GM12878 (cell line): ENCODE measurements around the gene NFU1. TPM values are rescaled to one million over a fixed set of nuclear protein-coding genes. Genes with fewer than 3 reads are reported as not detected.
"Not testable (repeated sequence)": the region's sequence is repeated elsewhere in the genome, so short reads cannot be mapped to it uniquely, and the experiment has no call there.

Experiments
- ATAC-seq: fragments of 200-7000 bp; cut with Tn5 transposase; 3 replicates; pipeline ENCODE4 v1.9.1; 2020; ENCODE audit warnings: mild to moderate bottlenecking, moderate library complexity
- BruUV-seq: library from RNA; stranded (reverse); fragments of 400-500 nt; replicated peaks from 2 replicates; lab custom pipeline; 2021; lab: Mats Ljungman, UMichigan
- CTCF ChIA-PET: fragments of 300-600 bp; sonication (Branson Sonifier 250); formaldehyde crosslinking; extraction: SDS; loops from one replicate; lab custom pipeline; 2021; ENCODE audit warnings: inconsistent platforms; lab: Yijun Ruan, JAX
- POLR2A ChIA-PET: fragments of 350-600 bp; formaldehyde crosslinking; extraction: SDS; loops from one replicate; lab custom pipeline; 2021; ENCODE audit warnings: inconsistent platforms; lab: Charles Lee
- RAD21 ChIA-PET: fragments of 300-600 bp; sonication (Branson Sonifier 250); formaldehyde crosslinking; loops from one replicate; lab custom pipeline; 2023; ENCODE audit warnings: antibody characterized with exemption; ENCODE audit not compliant: unreplicated experiment; lab: Charles Lee
- SMC1A ChIA-PET: fragments of 300-600 bp; sonication (Branson Sonifier 250); formaldehyde crosslinking; loops from one replicate; lab custom pipeline; 2023; ENCODE audit not compliant: unreplicated experiment, uncharacterized antibody; lab: Charles Lee
- DNase-seq: peaks from one replicate; pipeline ENCODE4 v3.0.0-alpha.2; 2011; ENCODE audit warnings: low read depth, low spot score
- FAIRE-seq: peaks from 3 replicates; lab custom pipeline; 2011; peaks lifted over from hg19 to GRCh38; lab: Jason Lieb, UNC
- H2AFZ ChIP-seq: 2 replicates; pipeline ENCODE4 v1.6.0; 2011; ENCODE audit warnings: low read depth, low read length, control low read depth; ENCODE audit not compliant: control insufficient read depth
- H3K27ac ChIP-seq: 2 replicates; pipeline ENCODE4 v1.5.1; 2011; ENCODE audit warnings: control low read depth; ENCODE audit not compliant: control insufficient read depth, insufficient read depth
- H3K27me3 ChIP-seq, 2 experiments: replicated peaks in 1 of 2; 2 replicates each; pipeline versions ENCODE4 v1.6.0 to v1.6.1; 2011; ENCODE audit warnings: low read length in 1 of 2; ENCODE audit not compliant: control insufficient read depth in 2 of 2, insufficient read depth in 2 of 2
- H3K36me3 ChIP-seq, 2 experiments: 2 replicates each; pipeline ENCODE4 v1.5.1; 2011; ENCODE audit warnings: low read length in 1 of 2; ENCODE audit not compliant: control insufficient read depth in 2 of 2, insufficient read depth in 2 of 2
- H3K4me1 ChIP-seq: 2 replicates; pipeline ENCODE4 v1.6.1; 2011; ENCODE audit warnings: mild to moderate bottlenecking, low read length, moderate library complexity, mixed read lengths; ENCODE audit not compliant: control insufficient read depth, insufficient read depth
- H3K4me2 ChIP-seq: 2 replicates; pipeline ENCODE4 v1.6.0; 2011; ENCODE audit warnings: control low read depth; ENCODE audit not compliant: control insufficient read depth, insufficient read depth
- H3K4me3 ChIP-seq: fragments of 200-600 bp; sonication (generic); 2 replicates; pipeline ENCODE4 v1.5.1; 2016
- H3K79me2 ChIP-seq: 2 replicates; pipeline ENCODE4 v1.6.0; 2011; ENCODE audit warnings: low read length; ENCODE audit not compliant: control insufficient read depth, insufficient read depth
- H3K9ac ChIP-seq: 2 replicates; pipeline ENCODE4 v1.8.0; 2011; ENCODE audit warnings: low read length, control low read depth, mixed read lengths; ENCODE audit not compliant: control insufficient read depth, insufficient read depth
- H3K9me3 ChIP-seq: replicated peaks from 3 replicates; pipeline ENCODE4 v1.5.1; 2011; ENCODE audit warnings: mild to moderate bottlenecking, low read length; ENCODE audit not compliant: control insufficient read depth, insufficient read depth
- H4K20me1 ChIP-seq: 2 replicates; pipeline ENCODE4 v1.6.0; 2011; ENCODE audit not compliant: control insufficient read depth, insufficient read depth
- POLR2A ChIP-seq: IDR thresholded peaks from 2 replicates; pipeline ENCODE4 v1.6.1; 2011; ENCODE audit warnings: low read depth, mild to moderate bottlenecking, low read length
- SMAD1 ChIP-seq: fragments of 450-650 bp; IDR thresholded peaks from 2 replicates; pipeline ENCODE4 v1.6.1; 2018; ENCODE audit warnings: mild to moderate bottlenecking, low read depth; ENCODE audit not compliant: partially characterized antibody
- STAT1 ChIP-seq: fragments of 450-650 bp; conservative IDR thresholded peaks from 2 replicates; pipeline ENCODE4 v1.6.1; 2014; ENCODE audit warnings: antibody characterized with exemption, mild to moderate bottlenecking
- SUZ12 ChIP-seq: fragments of 200-600 bp; sonication (generic); IDR thresholded peaks from one replicate; pipeline ENCODE4 v1.6.1; 2018; ENCODE audit warnings: antibody characterized with exemption, mild to moderate bottlenecking; ENCODE audit not compliant: unreplicated experiment
- ZNF622 ChIP-seq: fragments of 450-650 bp; IDR thresholded peaks from 2 replicates; pipeline ENCODE4 v1.6.1; 2017; ENCODE audit warnings: mild to moderate bottlenecking, inconsistent platforms
- WGBS: methylation state at CpG from one replicate; pipeline ENCODE4 v1.1.6; 2016; ENCODE audit warnings: low lambda C conversion rate; ENCODE audit not compliant: insufficient replicate concordance, insufficient coverage; ENCODE audit errors: missing lambda C conversion rate; 5-methylcytosine and 5-hydroxymethylcytosine counted together
- in situ Hi-C: fragments of 300-500 bp; cut with MboI; formaldehyde crosslinking; loops from 9 replicates; pipeline ENCODE4 v1.14.3; 2018; ENCODE audit warnings: mixed read lengths
- intact Hi-C: fragments of 100-400 bp; cut with micrococcal nuclease; formaldehyde crosslinking; loops from one replicate; pipeline ENCODE4 v1.14.2; 2022; ENCODE audit not compliant: unreplicated experiment
- polyA plus RNA-seq, 11 experiments: library from polyadenylated mRNA; depleted of rRNA in 4 of 11; unstranded in 6 of 11; stranded (reverse) in 5 of 11; fragments of >200 nt; fragmentation: Nextera tagmentation in 4 of 11; fragmentation: Illumina TruSeq in 1 of 11; extraction: Ambion mirVana in 4 of 11; extraction: Trizol in 1 of 11; gene quantifications; 1 replicate in 1 of 11; 2 replicates in 10 of 11; pipeline versions ENCODE4 v1.2.1 to v1.2.3, GENCODE V29; 2011 to 2016; ENCODE audit warnings: inconsistent platforms in 2 of 11, missing spikeins in 2 of 11, low read depth in 1 of 11
- total RNA-seq, 4 experiments: library from RNA; depleted of rRNA in 3 of 4; stranded (reverse); fragments of >200 nt in 3 of 4; fragmentation: Illumina TruSeq in 1 of 4; extraction: Trizol in 1 of 4; gene quantifications; 2 replicates each; pipeline versions ENCODE4 v1.2.1 to v1.2.3, GENCODE V29; 2013 to 2021
- TF ChIP-seq, protein P1 (sequence below): fragments of 450-650 bp; IDR thresholded peaks from 2 replicates; pipeline ENCODE4 v1.6.1; 2016; ENCODE audit warnings: mild to moderate bottlenecking

Gene NFU1
- total and polyA plus RNA-seq, 10 of the 15 experiments (the other 5 are each of a cell fraction or from before 2014, with no cell fraction given) = 27.3 to 86.0 (median 41.5) TPM

DNA sequence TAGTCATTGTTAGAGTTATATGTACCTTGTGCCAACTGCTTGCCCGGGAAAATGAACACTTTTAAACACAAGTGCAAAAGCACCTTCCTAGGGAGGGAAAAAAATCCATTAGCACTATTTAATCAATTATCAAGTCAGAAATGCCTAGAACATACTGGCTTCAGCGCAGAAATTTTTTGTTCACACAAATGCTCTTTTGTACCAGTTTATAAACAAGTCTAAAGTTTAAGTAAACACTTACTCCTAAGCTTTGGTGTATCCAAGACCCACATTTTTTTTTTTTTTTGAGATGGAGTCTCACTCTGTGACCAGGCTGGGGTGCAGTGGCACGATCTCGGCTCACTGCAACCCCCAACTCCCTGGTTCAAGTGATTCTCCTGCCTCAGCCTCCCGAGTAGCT is 80.8 kb downstream of the NFU1 start:
- Histone ChIP-seq H3K36me3 (peaks cover 4 to 34% of the 10 kb centered on the region in 2 experiments), H3K27me3 (no peaks in the 10 kb centered on the region), H3K4me2 (no peak overlapping the region), H3K4me3 (no peak overlapping the region), H3K79me2 (no peaks in the 10 kb centered on the region), H2AFZ (no peak overlapping the region), H3K4me1 (no peaks in the 10 kb centered on the region), H3K9ac (no peak overlapping the region), H4K20me1 (no peaks in the 10 kb centered on the region), H3K27ac (no peak overlapping the region), H3K9me3 (no peaks in the 10 kb centered on the region)
- TF ChIP-seq POLR2A (no peak), ZNF622 (no peak), SMAD1 (no peak), SUZ12 (no peak), STAT1 (no peak)
- TF ChIP-seq, protein P1, sequence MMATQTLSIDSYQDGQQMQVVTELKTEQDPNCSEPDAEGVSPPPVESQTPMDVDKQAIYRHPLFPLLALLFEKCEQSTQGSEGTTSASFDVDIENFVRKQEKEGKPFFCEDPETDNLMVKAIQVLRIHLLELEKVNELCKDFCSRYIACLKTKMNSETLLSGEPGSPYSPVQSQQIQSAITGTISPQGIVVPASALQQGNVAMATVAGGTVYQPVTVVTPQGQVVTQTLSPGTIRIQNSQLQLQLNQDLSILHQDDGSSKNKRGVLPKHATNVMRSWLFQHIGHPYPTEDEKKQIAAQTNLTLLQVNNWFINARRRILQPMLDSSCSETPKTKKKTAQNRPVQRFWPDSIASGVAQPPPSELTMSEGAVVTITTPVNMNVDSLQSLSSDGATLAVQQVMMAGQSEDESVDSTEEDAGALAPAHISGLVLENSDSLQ = no peak
- no peak for FAIRE-seq
- SMC1A ChIA-PET = no interaction called here
- CTCF ChIA-PET = no interaction called here
- no peak for DNase-seq
- RAD21 ChIA-PET = no interaction called here
- BruUV-seq = no TSS peak
- WGBS = 95% methylated on average over 5 of the region's 5 CpGs
- POLR2A ChIA-PET = no interaction called here
- ATAC-seq = no peak
- intact Hi-C loops = no loop called here
- in situ Hi-C loops = no loop called here

DNA sequence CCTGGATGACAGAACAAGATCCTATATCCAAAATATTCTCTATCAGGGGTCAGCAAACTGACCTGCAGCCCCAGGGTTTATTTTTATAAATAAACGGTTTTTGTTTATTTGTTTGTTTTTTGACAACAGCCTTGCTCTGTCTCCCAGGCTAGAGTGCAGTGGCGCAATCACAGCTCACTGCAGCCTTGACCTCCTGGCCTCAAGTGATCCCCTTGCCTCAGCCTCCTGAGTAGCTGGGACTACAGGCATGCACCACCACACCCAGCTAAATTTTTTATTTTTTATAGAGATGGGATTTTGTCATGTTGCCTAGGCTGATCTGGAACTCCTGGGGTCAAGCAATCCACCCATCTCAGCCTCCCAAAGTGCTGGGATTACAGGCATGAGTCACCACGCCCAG is 82.3 kb downstream of the NFU1 start:
- H3K9ac ChIP-seq, FAIRE-seq, DNase-seq, H2AFZ ChIP-seq, H3K4me1 ChIP-seq, ATAC-seq, RAD21 ChIA-PET, H3K4me2 ChIP-seq, H3K9me3 ChIP-seq, H3K27ac ChIP-seq, SMC1A ChIA-PET, H3K79me2 ChIP-seq, BruUV-seq, H3K4me3 ChIP-seq, H4K20me1 ChIP-seq, H3K27me3 ChIP-seq, intact Hi-C loops, in situ Hi-C loops: not testable (repeated sequence)
- H3K36me3 ChIP-seq = peaks cover 2 to 30% of the 10 kb centered on the region in 2 experiments
- POLR2A ChIA-PET = interaction anchor here (0.6 to 1.4 kb wide), 2 partner anchors 17 to 306 kb away, joined by 4 to 7 read pairs; no protein-coding TSS in a partner anchor
- 97% methylated on average over 3 of the region's 3 CpGs for WGBS
- CTCF ChIA-PET = interaction anchor here (1.3 kb wide), 1 partner anchor 27 kb away, joined by 3 read pairs; no protein-coding TSS in a partner anchor
